ENCODE data around the gene NAPG. TPM values are rescaled to one million over a fixed set of nuclear protein-coding genes. Genes with fewer than 3 reads are reported as not detected.

The NAPG gene
- total RNA-seq, 1 experiment from 2014 or later, result 28.0 TPM

DNA sequence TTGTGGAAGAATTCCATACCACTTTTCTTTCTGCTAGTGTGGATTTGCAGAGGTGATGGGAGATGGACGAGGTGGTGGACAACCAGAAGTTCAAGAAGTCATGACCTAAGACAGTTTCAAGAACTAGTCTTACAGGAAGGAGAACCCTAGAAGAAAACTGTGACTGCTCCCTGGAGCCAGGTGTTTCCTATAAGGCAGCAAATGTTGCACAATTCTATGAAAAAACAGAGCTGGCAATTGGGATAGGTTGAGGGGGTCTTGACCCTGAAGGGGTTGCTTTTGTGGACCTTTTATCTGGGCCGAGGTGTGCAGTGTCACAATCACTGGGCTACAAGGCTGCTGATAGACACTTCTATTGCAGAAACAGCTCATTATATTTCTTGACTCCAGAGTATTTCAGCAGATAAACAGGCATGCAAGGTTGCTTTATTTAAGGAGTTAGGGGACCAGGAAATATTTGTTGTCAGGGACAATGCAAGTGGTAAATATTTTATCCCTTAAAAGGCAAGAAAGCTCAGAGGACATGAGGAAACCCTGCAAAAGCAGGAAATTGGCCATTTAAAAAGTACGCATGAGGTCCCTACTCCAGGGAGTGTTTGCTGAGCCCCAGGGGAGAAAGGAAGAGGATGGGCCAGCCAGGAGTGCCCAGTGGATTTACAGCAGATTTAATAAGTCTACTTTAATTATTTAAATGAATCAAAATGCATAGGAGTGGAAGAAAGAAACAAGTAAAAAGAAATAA lies 48.5 kb upstream of the NAPG start:
- Histone ChIP-seq H2AFZ (ENCODE audit: low read depth, low read length, poor library complexity, severe bottlenecking) (no peak overlapping the region), H3K4me3 (replicated peaks in 1 of 2; ENCODE audit: low read depth in 1 of 2, low read length in 2 of 2) (no peak overlapping the region), H3K9me2 (ENCODE audit: insufficient read depth) (no peaks in the 10 kb centered on the region), H3K4me1 (ENCODE audit: control insufficient read depth in 1 of 2, insufficient read depth in 2 of 2, low read length in 2 of 2) (no peaks in the 10 kb centered on the region), H3K36me3 (ENCODE audit: control insufficient read depth in 1 of 2, insufficient read depth in 2 of 2, low read length in 2 of 2) (no peaks in the 10 kb centered on the region), H3K9ac (ENCODE audit: low read length) (no peak overlapping the region), H3K4me2 (ENCODE audit: low read length) (no peak overlapping the region), H3K9me3 (ENCODE audit: control insufficient read depth in 1 of 2, insufficient read depth in 1 of 2, low read depth in 1 of 2, low read length in 2 of 2) (no peaks in the 10 kb centered on the region), H4K20me1 (ENCODE audit: insufficient read depth) (no peaks in the 10 kb centered on the region), H3K79me2 (ENCODE audit: insufficient read depth, low read length) (no peaks in the 10 kb centered on the region), H3K27ac (ENCODE audit: low read depth, low read length) (no peak overlapping the region), H3K27me3 (ENCODE audit: insufficient read depth, low read length) (peaks cover 56% of the 10 kb centered on the region)
- intact Hi-C loops (cut with micrococcal nuclease), result no loop called here
- DNase-seq (ENCODE audit: low read depth, low spot score), result no peak
- RAD21 ChIA-PET (ENCODE audit: low non-redundant PET in 1 of 2, low total read pairs in 2 of 2, uncharacterized antibody in 2 of 2, unreplicated experiment in 2 of 2), result no interaction called here
- TF ChIP-seq, protein P1, sequence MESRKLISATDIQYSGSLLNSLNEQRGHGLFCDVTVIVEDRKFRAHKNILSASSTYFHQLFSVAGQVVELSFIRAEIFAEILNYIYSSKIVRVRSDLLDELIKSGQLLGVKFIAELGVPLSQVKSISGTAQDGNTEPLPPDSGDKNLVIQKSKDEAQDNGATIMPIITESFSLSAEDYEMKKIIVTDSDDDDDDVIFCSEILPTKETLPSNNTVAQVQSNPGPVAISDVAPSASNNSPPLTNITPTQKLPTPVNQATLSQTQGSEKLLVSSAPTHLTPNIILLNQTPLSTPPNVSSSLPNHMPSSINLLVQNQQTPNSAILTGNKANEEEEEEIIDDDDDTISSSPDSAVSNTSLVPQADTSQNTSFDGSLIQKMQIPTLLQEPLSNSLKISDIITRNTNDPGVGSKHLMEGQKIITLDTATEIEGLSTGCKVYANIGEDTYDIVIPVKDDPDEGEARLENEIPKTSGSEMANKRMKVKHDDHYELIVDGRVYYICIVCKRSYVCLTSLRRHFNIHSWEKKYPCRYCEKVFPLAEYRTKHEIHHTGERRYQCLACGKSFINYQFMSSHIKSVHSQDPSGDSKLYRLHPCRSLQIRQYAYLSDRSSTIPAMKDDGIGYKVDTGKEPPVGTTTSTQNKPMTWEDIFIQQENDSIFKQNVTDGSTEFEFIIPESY (IDR thresholded peaks at IDR 0.05; ENCODE audit: extremely low read depth, insufficient replicate concordance, low read length), result no peak
- TF ChIP-seq CBX3 (IDR thresholded peaks at IDR 0.05; ENCODE audit: low read depth) (no peak), EZH2 (IDR thresholded peaks at IDR 0.05) (no peak), ZFX (IDR thresholded peaks at IDR 0.05) (no peak), EZH2phosphoT487 (IDR thresholded peaks at IDR 0.05; ENCODE audit: borderline replicate concordance) (no peak), CEBPB (IDR thresholded peaks at IDR 0.05; ENCODE audit: low read depth) (no peak), RAD21 (IDR thresholded peaks at IDR 0.05; ENCODE audit: low read depth) (no peak), EGR1 (IDR thresholded peaks at IDR 0.05; ENCODE audit: low read depth) (no peak)
- TF ChIP-seq, protein P2, sequence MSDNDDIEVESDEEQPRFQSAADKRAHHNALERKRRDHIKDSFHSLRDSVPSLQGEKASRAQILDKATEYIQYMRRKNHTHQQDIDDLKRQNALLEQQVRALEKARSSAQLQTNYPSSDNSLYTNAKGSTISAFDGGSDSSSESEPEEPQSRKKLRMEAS (IDR thresholded peaks at IDR 0.05), result no peak
- POLR2A ChIA-PET, result no interaction called here
- no peak for ATAC-seq
- no TSS peak for BruUV-seq (replicated peaks)
- CTCF ChIA-PET, result no interaction called here

All from HCT116 (cell line).